ENCODE results near the gene APOL6.

APOL6 gene

GRCh38 chr22:35717572-35717971 lies 69.3 kb downstream of the APOL6 start, which contains the start of gene APOL5:
Gene APOL5 (plus strand): TSS chr22:35717872. CDS start chr22:35717872, 0 bp downstream.
- TF ChIP-seq CTCF (IDR thresholded peaks at IDR 0.05; ENCODE audit: low read depth, low read length): no peak
- in situ Hi-C loops (cut with HindIII; ENCODE audit: low sequenced_read_pairs): no loop called here
- no peak for DNase-seq (ENCODE audit: low read depth, low spot score)
- H3K4me3 ChIP-seq (ENCODE audit: low read depth, low read length): no peak within 1 kb of the TSS

All from astrocyte of the spinal cord (primary cell).